Measurements from ENCODE around the gene STK10. TPM values are rescaled to one million over a fixed set of nuclear protein-coding genes. Genes with fewer than 3 reads are reported as not detected.

Gene STK10
- total RNA-seq, 4 donors from 2014 or later = 32.6 to 61.6 (median 43.1) TPM

GRCh38 chr5:172078726-172079345, 109.2 kb downstream of the STK10 start:
- TF ChIP-seq CTCF (IDR thresholded peaks at IDR 0.05; ENCODE audit: low read depth) = no peak

GRCh38 chr5:172077664-172078425, 110.2 kb downstream of the STK10 start:
- TF ChIP-seq CTCF (IDR thresholded peaks at IDR 0.05; ENCODE audit: low read depth) = no peak

GRCh38 chr5:172076761-172077244, 111.2 kb downstream of the STK10 start:
- no peak for TF ChIP-seq CTCF (IDR thresholded peaks at IDR 0.05; ENCODE audit: low read depth)

GRCh38 chr5:172075656-172076055, 112.4 kb downstream of the STK10 start:
- no peak for TF ChIP-seq CTCF (IDR thresholded peaks at IDR 0.05; ENCODE audit: low read depth)

- no peak for TF ChIP-seq CTCF (IDR thresholded peaks at IDR 0.05; ENCODE audit: low read depth)
These were observed 113.1 kb downstream of the STK10 start for GRCh38 chr5:172074896-172075295.

- no peak for TF ChIP-seq CTCF (IDR thresholded peaks at IDR 0.05; ENCODE audit: low read depth)
These were observed 116.6 kb downstream of the STK10 start for GRCh38 chr5:172071309-172071875.

GRCh38 chr5:172065431-172066065, 122.5 kb downstream of the STK10 start:
- no peak for TF ChIP-seq CTCF (IDR thresholded peaks at IDR 0.05; ENCODE audit: low read depth)
